Neural progenitor cell (in vitro differentiated cells): Measurements from ENCODE around the gene FAM20C. TPM values are rescaled to one million over a fixed set of nuclear protein-coding genes. Genes with fewer than 3 reads are reported as not detected.
A peak's percentile ranks its signal among the peaks of the same experiment; 100 is the strongest.

Source experiments
- DNase-seq: peaks from one replicate; pipeline ENCODE4 v3.0.0-alpha.2; 2016; ENCODE audit warnings: low spot score
- H2AFZ ChIP-seq: fragments of 200-600 bp; sonication (generic); replicated peaks from 2 replicates; pipeline ENCODE4 v1.6.1; 2016; ENCODE audit warnings: antibody characterized with exemption
- H3F3A ChIP-seq: fragments of 200-600 bp; sonication (generic); 2 replicates; pipeline ENCODE4 v1.6.1; 2016; ENCODE audit warnings: antibody characterized with exemption, low read depth
- H3K27ac ChIP-seq: fragments of 200-600 bp; sonication (generic); 2 replicates; pipeline ENCODE4 v1.5.1; 2016; ENCODE audit warnings: mild to moderate bottlenecking
- H3K27me3 ChIP-seq: fragments of 200-600 bp; sonication (generic); 2 replicates; pipeline ENCODE4 v1.6.1; 2016; ENCODE audit warnings: mild to moderate bottlenecking, moderate library complexity
- H3K36me3 ChIP-seq: fragments of 200-600 bp; sonication (generic); 2 replicates; pipeline ENCODE4 v1.5.1; 2016
- H3K4me1 ChIP-seq: fragments of 200-600 bp; sonication (generic); 2 replicates; pipeline ENCODE4 v1.6.1; 2016; ENCODE audit warnings: mixed run types
- H3K4me2 ChIP-seq: fragments of 200-600 bp; sonication (generic); 2 replicates; pipeline ENCODE4 v1.6.1; 2016
- H3K4me3 ChIP-seq: fragments of 200-600 bp; sonication (generic); 2 replicates; pipeline ENCODE4 v1.5.1; 2016
- H3K79me2 ChIP-seq: fragments of 200-600 bp; sonication (generic); 2 replicates; pipeline ENCODE4 v1.6.1; 2016; ENCODE audit warnings: low read depth
- H3K9ac ChIP-seq: fragments of 200-600 bp; sonication (generic); 2 replicates; pipeline ENCODE4 v1.6.1; 2016
- H3K9me3 ChIP-seq: fragments of 200-600 bp; sonication (generic); 2 replicates; pipeline ENCODE4 v1.5.1; 2016; ENCODE audit warnings: low read depth
- H4K20me1 ChIP-seq: fragments of 200-600 bp; sonication (generic); 2 replicates; pipeline ENCODE4 v1.6.1; 2016; ENCODE audit warnings: low read depth
- H3K27ac Mint-ChIP-seq: 3 replicates; pipeline ENCODE4 v1.8.0; 2021; ENCODE audit warnings: mixed read lengths
- H3K27me3 Mint-ChIP-seq: 2 replicates; pipeline ENCODE4 v1.8.0; 2022; ENCODE audit warnings: low read depth, mild to moderate bottlenecking, inconsistent platforms, moderate library complexity, mixed read lengths; ENCODE audit not compliant: insufficient read depth
- H3K36me3 Mint-ChIP-seq: 3 replicates; pipeline ENCODE4 v1.8.0; 2021; ENCODE audit warnings: mixed read lengths
- H3K4me1 Mint-ChIP-seq: 3 replicates; pipeline ENCODE4 v1.8.0; 2021; ENCODE audit warnings: mixed read lengths
- H3K4me3 Mint-ChIP-seq: 3 replicates; pipeline ENCODE4 v1.8.0; 2021; ENCODE audit warnings: mild to moderate bottlenecking, moderate library complexity, mixed read lengths
- H3K9me3 Mint-ChIP-seq: 3 replicates; pipeline ENCODE4 v1.8.0; 2020; ENCODE audit warnings: mixed read lengths
- EZH2 ChIP-seq: fragments of 200-600 bp; sonication (generic); IDR thresholded peaks from 2 replicates; pipeline ENCODE4 v1.6.1; 2017; ENCODE audit warnings: antibody characterized with exemption, mild to moderate bottlenecking, moderate library complexity
- EZH2phosphoT487 ChIP-seq: fragments of 200-600 bp; sonication (generic); IDR thresholded peaks from 2 replicates; pipeline ENCODE4 v1.6.1; 2017; ENCODE audit warnings: antibody characterized with exemption
- total RNA-seq: library from RNA; depleted of rRNA; stranded (reverse); fragments of >200 nt; gene quantifications from 2 replicates; pipeline ENCODE4 v1.2.3, GENCODE V29; 2015; ENCODE audit warnings: low replicate concordance
- TF ChIP-seq, protein P1 (sequence below): fragments of 200-600 bp; sonication (generic); IDR thresholded peaks from 2 replicates; pipeline ENCODE4 v1.5.1; 2017; ENCODE audit warnings: antibody characterized with exemption, mild to moderate bottlenecking

FAM20C gene
- total RNA-seq, 1 donor from 2014 or later, result 3.8 TPM

- TF ChIP-seq, protein P1, sequence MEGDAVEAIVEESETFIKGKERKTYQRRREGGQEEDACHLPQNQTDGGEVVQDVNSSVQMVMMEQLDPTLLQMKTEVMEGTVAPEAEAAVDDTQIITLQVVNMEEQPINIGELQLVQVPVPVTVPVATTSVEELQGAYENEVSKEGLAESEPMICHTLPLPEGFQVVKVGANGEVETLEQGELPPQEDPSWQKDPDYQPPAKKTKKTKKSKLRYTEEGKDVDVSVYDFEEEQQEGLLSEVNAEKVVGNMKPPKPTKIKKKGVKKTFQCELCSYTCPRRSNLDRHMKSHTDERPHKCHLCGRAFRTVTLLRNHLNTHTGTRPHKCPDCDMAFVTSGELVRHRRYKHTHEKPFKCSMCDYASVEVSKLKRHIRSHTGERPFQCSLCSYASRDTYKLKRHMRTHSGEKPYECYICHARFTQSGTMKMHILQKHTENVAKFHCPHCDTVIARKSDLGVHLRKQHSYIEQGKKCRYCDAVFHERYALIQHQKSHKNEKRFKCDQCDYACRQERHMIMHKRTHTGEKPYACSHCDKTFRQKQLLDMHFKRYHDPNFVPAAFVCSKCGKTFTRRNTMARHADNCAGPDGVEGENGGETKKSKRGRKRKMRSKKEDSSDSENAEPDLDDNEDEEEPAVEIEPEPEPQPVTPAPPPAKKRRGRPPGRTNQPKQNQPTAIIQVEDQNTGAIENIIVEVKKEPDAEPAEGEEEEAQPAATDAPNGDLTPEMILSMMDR, result no peak
- TF ChIP-seq EZH2phosphoT487 (no peak), EZH2 (no peak)
- Histone ChIP-seq H3K4me1 (no peaks in the 10 kb centered on the region), H3K4me3 (no peak overlapping the region), H3K9ac (no peak overlapping the region), H3K4me2 (no peak overlapping the region), H4K20me1 (no peaks in the 10 kb centered on the region), H3K79me2 (no peaks in the 10 kb centered on the region), H2AFZ (no peak overlapping the region), H3F3A (no peaks in the 10 kb centered on the region), H3K36me3 (no peaks in the 10 kb centered on the region), H3K27ac (no peak overlapping the region), H3K27me3 (peaks cover 6% of the 10 kb centered on the region), H3K9me3 (no peaks in the 10 kb centered on the region)
- H3K36me3 Mint-ChIP-seq, result no peaks in the 10 kb centered on the region
- peaks cover 13% of the 10 kb centered on the region for H3K27me3 Mint-ChIP-seq
- no peak for DNase-seq
- no peak overlapping the region for H3K4me3 Mint-ChIP-seq
- peaks cover 10% of the 10 kb centered on the region for H3K4me1 Mint-ChIP-seq
- no peaks in the 10 kb centered on the region for H3K9me3 Mint-ChIP-seq
- peak overlapping the region; percentile 23 for H3K27ac Mint-ChIP-seq
Observed at GRCh38 chr7:175955-176354, 16.4 kb upstream of the FAM20C start.

DNA sequence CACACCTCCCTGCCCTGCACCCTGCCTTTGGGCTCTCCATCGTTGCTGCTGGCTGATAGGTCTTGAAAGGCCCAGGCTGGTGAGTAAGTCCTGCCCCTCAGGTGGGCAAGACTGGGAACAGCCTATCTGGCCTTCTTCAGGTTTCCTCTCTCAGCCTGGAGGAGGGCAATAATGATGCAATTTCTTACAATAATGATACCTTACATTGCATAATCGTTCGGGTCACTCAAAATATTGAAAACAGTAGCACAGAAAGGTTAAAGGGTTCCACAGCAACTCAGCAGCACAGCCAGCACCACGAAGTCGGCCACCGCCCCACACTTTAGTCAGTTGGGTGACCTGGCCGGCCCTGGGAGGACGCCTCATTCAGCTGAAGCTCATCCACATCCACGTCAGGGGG lies 16.0 kb upstream of the FAM20C start:
- Mint-ChIP-seq H3K4me1 (peaks cover 10% of the 10 kb centered on the region), H3K27ac (no peak overlapping the region), H3K4me3 (no peak overlapping the region), H3K36me3 (no peaks in the 10 kb centered on the region), H3K27me3 (peaks cover 13% of the 10 kb centered on the region), H3K9me3 (no peaks in the 10 kb centered on the region)
- Histone ChIP-seq H3K27ac (no peak overlapping the region), H2AFZ (no peak overlapping the region), H3K4me1 (no peaks in the 10 kb centered on the region), H3K9ac (no peak overlapping the region), H3K27me3 (peaks cover 6% of the 10 kb centered on the region), H4K20me1 (no peaks in the 10 kb centered on the region), H3K4me3 (no peak overlapping the region), H3K9me3 (no peaks in the 10 kb centered on the region), H3K4me2 (no peak overlapping the region), H3K79me2 (no peaks in the 10 kb centered on the region), H3F3A (no peaks in the 10 kb centered on the region), H3K36me3 (no peaks in the 10 kb centered on the region)
- TF ChIP-seq, protein P1, result no peak
- TF ChIP-seq EZH2phosphoT487 (no peak), EZH2 (no peak)
- no peak for DNase-seq

- Histone ChIP-seq H3K27ac (no peak overlapping the region), H3K4me3 (no peak overlapping the region), H2AFZ (no peak overlapping the region), H3K4me1 (no peaks in the 10 kb centered on the region), H3F3A (no peaks in the 10 kb centered on the region), H3K9me3 (no peaks in the 10 kb centered on the region), H3K4me2 (no peak overlapping the region), H3K9ac (no peak overlapping the region), H4K20me1 (no peaks in the 10 kb centered on the region), H3K79me2 (no peaks in the 10 kb centered on the region), H3K27me3 (peaks cover 6% of the 10 kb centered on the region), H3K36me3 (no peaks in the 10 kb centered on the region)
- Mint-ChIP-seq H3K36me3 (no peaks in the 10 kb centered on the region), H3K4me3 (no peak overlapping the region), H3K4me1 (peaks cover 7% of the 10 kb centered on the region), H3K9me3 (no peaks in the 10 kb centered on the region), H3K27me3 (peaks cover 10% of the 10 kb centered on the region), H3K27ac (no peak overlapping the region)
- TF ChIP-seq, protein P1, result no peak
- no peak for TF ChIP-seq EZH2phosphoT487
- TF ChIP-seq EZH2, result no peak
- DNase-seq, result no peak
Observed at GRCh38 chr7:176786-177459, 15.4 kb upstream of the FAM20C start.
